Measurements from ENCODE around the gene PRR19.
"Not testable (repeated sequence)": the region's sequence is repeated elsewhere in the genome, so short reads cannot be mapped to it uniquely, and the experiment has no call there.

Gene PRR19

DNA sequence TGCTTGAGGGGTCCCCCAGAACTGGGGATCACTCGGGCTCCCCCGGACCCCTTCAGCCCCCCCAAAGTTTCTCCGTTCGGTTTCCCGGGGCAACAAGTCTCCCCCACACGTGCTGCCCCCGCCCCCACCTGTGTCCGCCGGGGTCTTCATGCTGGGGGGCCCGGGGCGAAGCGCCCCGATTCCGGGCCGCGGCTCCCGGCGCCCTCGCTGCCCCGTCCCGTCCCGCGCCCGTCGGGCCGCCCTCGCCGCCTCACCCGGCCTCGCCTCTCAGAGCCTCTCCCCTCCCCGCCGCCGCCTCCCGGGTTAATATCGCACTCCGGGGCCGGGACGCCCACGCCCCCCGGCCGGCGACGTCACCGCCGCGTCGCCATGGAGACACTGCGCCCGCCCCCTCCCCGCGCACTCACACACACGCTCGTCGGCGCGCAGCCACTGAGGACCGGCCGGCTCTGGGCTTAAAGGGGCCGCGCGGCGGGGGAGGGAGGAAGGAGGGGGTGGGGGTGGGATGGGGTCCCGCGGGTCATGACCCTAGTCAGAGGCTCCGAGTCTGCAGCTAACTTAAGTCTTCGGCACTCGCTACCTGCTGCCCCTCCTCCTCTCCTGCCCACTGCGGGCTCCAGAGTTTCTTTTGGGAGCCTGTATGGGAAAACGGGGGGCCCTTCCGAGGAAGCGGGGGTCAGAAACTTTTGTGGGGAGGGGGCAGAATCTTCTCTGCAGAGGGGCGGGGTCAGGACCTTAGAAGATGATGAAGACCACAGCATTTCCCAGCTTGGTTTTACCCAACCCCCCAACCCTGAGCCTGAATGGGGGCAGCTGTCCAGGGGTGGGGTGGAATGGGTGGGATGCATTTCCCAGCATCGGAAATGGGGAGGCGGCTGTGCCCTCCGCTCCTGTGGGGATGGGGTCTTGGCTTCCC lies 46.8 kb upstream of the PRR19 start, which contains the start of gene ERF:
TSS of gene ERF (minus strand) at position 279 of the 916 bp plus-strand sequence. CDS start at position 150, 129 bp downstream.
- H3K9me3 Mint-ChIP-seq: no peaks in the 10 kb centered on the region
- no peaks in the 10 kb centered on the region for H3K27me3 Mint-ChIP-seq (ENCODE audit: low read depth)
- H3K4me1 Mint-ChIP-seq: peaks cover 16% of the 10 kb centered on the region
- H3K4me3 Mint-ChIP-seq: peak within 1 kb of the TSS; percentile 83 to 87 (median 83)
- TF ChIP-seq, protein P1, sequence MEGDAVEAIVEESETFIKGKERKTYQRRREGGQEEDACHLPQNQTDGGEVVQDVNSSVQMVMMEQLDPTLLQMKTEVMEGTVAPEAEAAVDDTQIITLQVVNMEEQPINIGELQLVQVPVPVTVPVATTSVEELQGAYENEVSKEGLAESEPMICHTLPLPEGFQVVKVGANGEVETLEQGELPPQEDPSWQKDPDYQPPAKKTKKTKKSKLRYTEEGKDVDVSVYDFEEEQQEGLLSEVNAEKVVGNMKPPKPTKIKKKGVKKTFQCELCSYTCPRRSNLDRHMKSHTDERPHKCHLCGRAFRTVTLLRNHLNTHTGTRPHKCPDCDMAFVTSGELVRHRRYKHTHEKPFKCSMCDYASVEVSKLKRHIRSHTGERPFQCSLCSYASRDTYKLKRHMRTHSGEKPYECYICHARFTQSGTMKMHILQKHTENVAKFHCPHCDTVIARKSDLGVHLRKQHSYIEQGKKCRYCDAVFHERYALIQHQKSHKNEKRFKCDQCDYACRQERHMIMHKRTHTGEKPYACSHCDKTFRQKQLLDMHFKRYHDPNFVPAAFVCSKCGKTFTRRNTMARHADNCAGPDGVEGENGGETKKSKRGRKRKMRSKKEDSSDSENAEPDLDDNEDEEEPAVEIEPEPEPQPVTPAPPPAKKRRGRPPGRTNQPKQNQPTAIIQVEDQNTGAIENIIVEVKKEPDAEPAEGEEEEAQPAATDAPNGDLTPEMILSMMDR (IDR thresholded peaks at IDR 0.05; ENCODE audit: unreplicated experiment in 3 of 3): no peak
- peak within 1 kb of the TSS; percentile 88 to 94 (median 88) for H3K27ac Mint-ChIP-seq
- H3K36me3 Mint-ChIP-seq (ENCODE audit: low read depth): peaks cover 5% of the 10 kb centered on the region

DNA sequence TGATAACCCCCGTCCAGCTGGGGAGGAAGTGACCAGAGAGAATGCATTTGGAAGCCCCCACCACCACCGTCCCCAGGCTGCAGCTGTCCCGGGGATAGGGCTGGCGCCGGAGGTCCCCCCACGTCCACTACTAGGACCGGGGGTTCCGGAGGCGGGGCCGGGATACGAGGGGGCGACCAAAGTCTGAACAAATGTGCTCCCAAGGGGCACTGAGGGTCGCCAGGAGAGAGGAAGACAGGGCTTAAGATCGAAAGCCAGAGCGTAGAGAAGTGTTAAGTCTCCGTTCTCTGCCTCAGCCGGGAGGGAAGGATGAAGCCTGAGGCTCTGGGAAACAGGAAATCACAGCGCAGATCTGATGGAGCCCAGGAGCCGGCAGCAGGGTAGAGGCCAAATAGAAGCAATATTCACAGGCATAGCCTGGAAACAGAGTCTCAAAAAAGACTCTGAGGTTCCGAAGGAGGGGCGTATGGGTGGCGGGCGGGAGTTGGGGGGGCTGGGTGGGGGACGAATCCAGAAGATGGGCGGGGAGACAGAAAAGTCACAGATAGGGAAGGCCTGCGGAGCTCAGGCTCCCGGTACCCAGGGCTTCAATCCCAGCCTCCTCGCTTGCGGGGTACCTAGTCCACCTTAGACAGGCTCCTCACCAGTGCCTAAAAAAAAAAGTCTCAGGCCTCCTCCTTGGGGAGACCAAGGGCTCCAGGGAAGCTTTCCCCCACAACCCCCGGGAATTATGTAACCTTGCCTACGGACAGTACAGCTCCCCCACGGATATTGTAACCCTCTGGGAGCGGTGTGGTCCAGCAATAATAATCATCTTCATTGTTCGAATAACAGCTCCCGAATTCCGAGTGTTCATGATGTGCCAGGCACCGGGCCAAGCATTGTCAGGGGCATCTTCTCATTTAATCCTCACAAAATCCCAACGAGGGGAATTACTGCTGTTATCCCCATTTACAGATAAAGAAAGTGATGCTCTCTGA lies 45.9 kb upstream of the PRR19 start:
- H3K4me3 Mint-ChIP-seq: peak overlapping the region; percentile 83 to 87 (median 83)
- H3K27me3 Mint-ChIP-seq (ENCODE audit: low read depth): no peaks in the 10 kb centered on the region
- TF ChIP-seq, protein P1 (IDR thresholded peaks at IDR 0.05; ENCODE audit: unreplicated experiment in 3 of 3): no peak
- peaks cover 16% of the 10 kb centered on the region for H3K4me1 Mint-ChIP-seq
- peak overlapping the region; percentile 88 to 94 (median 88) for H3K27ac Mint-ChIP-seq
- no peaks in the 10 kb centered on the region for H3K9me3 Mint-ChIP-seq
- peaks cover 5% of the 10 kb centered on the region for H3K36me3 Mint-ChIP-seq (ENCODE audit: low read depth)

DNA sequence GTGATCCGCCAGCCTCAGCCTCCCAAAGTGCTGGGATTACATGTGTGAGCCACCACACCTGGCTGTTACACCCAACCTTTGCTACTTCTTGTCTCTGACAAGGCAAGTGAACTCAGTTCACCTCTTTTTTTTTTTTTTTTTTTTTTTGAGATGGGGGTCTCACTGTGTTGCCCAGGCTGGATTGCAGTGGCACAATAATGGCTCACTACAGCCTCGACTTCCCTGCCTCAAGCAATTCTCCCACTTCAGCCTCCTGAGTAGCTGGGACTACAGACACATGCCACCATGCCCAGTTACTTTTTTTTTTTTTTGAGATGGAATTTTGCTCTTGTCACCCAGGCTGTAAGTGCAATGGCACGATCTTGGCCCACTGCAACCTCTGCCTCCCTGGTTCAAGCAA lies 44.1 kb upstream of the PRR19 start:
- not testable (repeated sequence) for H3K9me3 Mint-ChIP-seq; H3K36me3 Mint-ChIP-seq (ENCODE audit: low read depth); H3K4me1 Mint-ChIP-seq; H3K27ac Mint-ChIP-seq; H3K27me3 Mint-ChIP-seq (ENCODE audit: low read depth)
- H3K4me3 Mint-ChIP-seq: peak overlapping the region in 1 of 3 experiments; percentile 21

DNA sequence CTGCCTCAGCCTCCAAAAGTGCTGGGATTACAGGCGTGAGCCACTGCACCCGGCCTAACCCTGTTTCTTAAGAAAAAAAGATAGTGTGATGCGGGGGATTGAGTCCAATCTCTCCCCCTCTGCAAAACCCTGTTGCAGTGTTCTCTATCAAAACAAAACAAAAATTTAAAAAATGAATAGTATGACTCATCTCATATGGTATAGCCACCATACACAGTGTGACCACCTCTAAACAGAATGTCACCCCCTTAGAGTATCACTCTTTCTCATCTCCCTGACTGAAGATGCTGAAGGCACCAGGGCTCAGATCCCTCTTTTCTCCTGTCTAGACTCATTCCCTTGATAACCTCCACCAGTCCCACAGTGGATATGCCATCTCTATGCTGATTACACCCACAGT lies 40.2 kb upstream of the PRR19 start:
- Mint-ChIP-seq H3K36me3 (ENCODE audit: low read depth) (no peaks in the 10 kb centered on the region), H3K4me1 (peaks cover 1% of the 10 kb centered on the region), H3K4me3 (no peak overlapping the region), H3K27me3 (ENCODE audit: low read depth) (no peaks in the 10 kb centered on the region), H3K9me3 (no peaks in the 10 kb centered on the region), H3K27ac (no peak overlapping the region)
- TF ChIP-seq, protein P1 (IDR thresholded peaks at IDR 0.05; ENCODE audit: unreplicated experiment in 3 of 3): no peak

DNA sequence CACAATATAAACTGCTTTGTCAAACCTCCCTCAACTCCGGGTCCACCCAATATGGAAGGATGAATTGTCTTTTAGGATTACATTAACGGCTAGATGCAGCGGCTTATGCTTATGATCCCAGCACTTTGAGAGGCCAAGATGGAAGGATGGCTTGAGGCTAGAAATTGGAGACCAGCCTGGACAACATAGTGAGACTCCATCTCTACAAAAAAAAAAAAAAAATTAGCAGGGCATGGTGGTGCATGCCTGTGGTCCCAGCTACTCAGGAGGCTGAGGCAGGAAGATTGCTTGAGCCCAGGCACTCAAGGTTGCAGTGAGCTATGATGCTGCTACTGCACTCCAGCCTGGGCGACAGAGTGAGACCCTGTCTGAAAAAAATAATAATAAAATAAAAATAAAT lies 35.8 kb upstream of the PRR19 start:
- H3K27me3 Mint-ChIP-seq (ENCODE audit: low read depth); H3K9me3 Mint-ChIP-seq; H3K36me3 Mint-ChIP-seq (ENCODE audit: low read depth): not testable (repeated sequence)
- peak overlapping the region in 2 of 3 experiments; percentile 9 to 31 for H3K4me3 Mint-ChIP-seq
- peaks cover 21% of the 10 kb centered on the region for H3K4me1 Mint-ChIP-seq
- peak overlapping the region in 1 of 3 experiments; percentile 4 for H3K27ac Mint-ChIP-seq

DNA sequence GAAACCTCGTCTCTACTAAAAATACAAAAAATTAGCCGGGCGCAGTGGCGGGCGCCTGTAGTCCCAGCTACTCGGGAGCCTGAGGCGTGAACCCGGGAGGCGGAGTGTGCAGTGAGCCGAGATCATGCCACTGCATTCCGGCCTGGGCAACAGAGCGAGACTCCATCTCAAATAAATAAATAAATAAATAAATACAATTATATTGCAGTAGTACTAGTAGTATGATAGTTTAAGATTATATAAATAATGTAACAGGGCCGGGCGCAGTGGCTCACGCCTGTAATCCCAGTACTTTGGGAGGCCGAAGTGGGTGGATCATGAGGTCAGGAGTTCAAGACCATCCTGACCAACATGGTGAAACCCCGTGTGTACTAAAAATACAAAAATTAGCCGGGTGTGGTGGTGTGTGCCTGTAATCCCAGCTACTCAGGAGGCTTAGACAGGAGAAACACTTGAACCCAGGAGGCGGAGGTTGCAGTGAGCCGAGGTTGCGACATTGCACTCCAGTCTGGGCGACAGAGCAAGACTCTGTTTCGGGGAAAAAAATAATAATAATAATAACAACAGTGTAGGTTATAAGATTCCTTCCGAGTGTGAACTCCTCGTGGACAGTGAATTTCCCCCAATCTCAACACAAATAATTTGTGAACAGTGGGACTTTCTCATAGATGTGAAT lies 34.9 kb upstream of the PRR19 start:
- peak overlapping the region in 2 of 3 experiments; percentile 57 to 64 for H3K4me3 Mint-ChIP-seq
- peaks cover 25% of the 10 kb centered on the region for H3K4me1 Mint-ChIP-seq
- H3K27me3 Mint-ChIP-seq (ENCODE audit: low read depth); H3K9me3 Mint-ChIP-seq; H3K27ac Mint-ChIP-seq; H3K36me3 Mint-ChIP-seq (ENCODE audit: low read depth): not testable (repeated sequence)
